Adrenal gland (tissue), 5 donors: Measurements from ENCODE around the gene ANO4.

Source experiments
- POLR2A ChIP-seq, 2 donors: fragments of 450-650 bp; IDR thresholded peaks; one replicate each; pipeline ENCODE4 v1.6.1; 2017; ENCODE audit warnings: antibody characterized with exemption in 2 of 2, mild to moderate bottlenecking in 2 of 2, moderate library complexity in 1 of 2
- TF ChIP-seq, protein P1 (sequence below), 6 experiments: fragments of 450-650 bp in 4 of 6; fragments of 200-600 bp in 2 of 6; sonication (generic) in 1 of 6; IDR thresholded peaks; 1 replicate in 5 of 6; 2 replicates in 1 of 6; pipeline versions ENCODE4 v1.5.1 to v1.8.0; 2016 to 2021; ENCODE audit warnings: antibody characterized with exemption in 6 of 6, mild to moderate bottlenecking in 2 of 6, moderate library complexity in 1 of 6
- donor health status: DM: no; HTN: no; CAD: no.

GRCh38 chr12:101055940-101056339 is 261.4 kb downstream of the ANO4 start:
- TF ChIP-seq, protein P1, sequence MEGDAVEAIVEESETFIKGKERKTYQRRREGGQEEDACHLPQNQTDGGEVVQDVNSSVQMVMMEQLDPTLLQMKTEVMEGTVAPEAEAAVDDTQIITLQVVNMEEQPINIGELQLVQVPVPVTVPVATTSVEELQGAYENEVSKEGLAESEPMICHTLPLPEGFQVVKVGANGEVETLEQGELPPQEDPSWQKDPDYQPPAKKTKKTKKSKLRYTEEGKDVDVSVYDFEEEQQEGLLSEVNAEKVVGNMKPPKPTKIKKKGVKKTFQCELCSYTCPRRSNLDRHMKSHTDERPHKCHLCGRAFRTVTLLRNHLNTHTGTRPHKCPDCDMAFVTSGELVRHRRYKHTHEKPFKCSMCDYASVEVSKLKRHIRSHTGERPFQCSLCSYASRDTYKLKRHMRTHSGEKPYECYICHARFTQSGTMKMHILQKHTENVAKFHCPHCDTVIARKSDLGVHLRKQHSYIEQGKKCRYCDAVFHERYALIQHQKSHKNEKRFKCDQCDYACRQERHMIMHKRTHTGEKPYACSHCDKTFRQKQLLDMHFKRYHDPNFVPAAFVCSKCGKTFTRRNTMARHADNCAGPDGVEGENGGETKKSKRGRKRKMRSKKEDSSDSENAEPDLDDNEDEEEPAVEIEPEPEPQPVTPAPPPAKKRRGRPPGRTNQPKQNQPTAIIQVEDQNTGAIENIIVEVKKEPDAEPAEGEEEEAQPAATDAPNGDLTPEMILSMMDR (IDR thresholded peaks at IDR 0.05) = no peak
- TF ChIP-seq POLR2A (IDR thresholded peaks at IDR 0.05) = no peak
